GM23338 (cell line): ENCODE measurements around the gene LXN. TPM values are rescaled to one million over a fixed set of nuclear protein-coding genes. Genes with fewer than 3 reads are reported as not detected.

Source experiments
- ATAC-seq: fragments of 200-7000 bp; cut with Tn5 transposase; 3 replicates; pipeline ENCODE4 v1.9.1; 2020
- DNase-seq: peaks from one replicate; pipeline ENCODE4 v3.0.0-alpha.2; 2015; ENCODE audit warnings: low spot score
- H2AFZ ChIP-seq: fragments of 200-600 bp; sonication (generic); 2 replicates; pipeline ENCODE4 v1.8.0; 2016; ENCODE audit warnings: antibody characterized with exemption, mild to moderate bottlenecking, moderate library complexity
- H3F3A ChIP-seq: fragments of 200-600 bp; sonication (generic); replicated peaks from 2 replicates; pipeline ENCODE4 v1.8.0; 2017; ENCODE audit warnings: antibody characterized with exemption, mixed run types, low read depth
- H3K27ac ChIP-seq: fragments of 200-600 bp; sonication (generic); 2 replicates; pipeline ENCODE4 v1.6.1; 2016; ENCODE audit warnings: low read depth
- H3K27me3 ChIP-seq: fragments of 200-600 bp; sonication (generic); 2 replicates; pipeline ENCODE4 v1.8.0; 2016; ENCODE audit warnings: mild to moderate bottlenecking, mixed run types, moderate library complexity; ENCODE audit not compliant: insufficient read depth
- H3K36me3 ChIP-seq: fragments of 200-600 bp; sonication (generic); 2 replicates; pipeline ENCODE4 v1.8.0; 2016; ENCODE audit warnings: mild to moderate bottlenecking; ENCODE audit not compliant: insufficient read depth
- H3K4me1 ChIP-seq: fragments of 200-600 bp; sonication (generic); 2 replicates; pipeline ENCODE4 v1.8.0; 2016; ENCODE audit warnings: mild to moderate bottlenecking, moderate library complexity; ENCODE audit not compliant: insufficient read depth
- H3K4me2 ChIP-seq: fragments of 200-600 bp; sonication (generic); 2 replicates; pipeline ENCODE4 v1.7.1; 2017; ENCODE audit warnings: mixed run types
- H3K4me3 ChIP-seq: fragments of 200-600 bp; sonication (generic); 2 replicates; pipeline ENCODE4 v1.6.1; 2016; ENCODE audit warnings: mixed run types
- H3K79me2 ChIP-seq: fragments of 200-600 bp; sonication (generic); replicated peaks from 2 replicates; pipeline ENCODE4 v1.8.0; 2017; ENCODE audit warnings: mild to moderate bottlenecking; ENCODE audit not compliant: insufficient read depth
- H3K9me2 ChIP-seq: fragments of 200-600 bp; sonication (generic); 2 replicates; pipeline ENCODE4 v1.8.0; 2017; ENCODE audit not compliant: insufficient read depth
- H4K20me1 ChIP-seq: fragments of 200-600 bp; sonication (generic); replicated peaks from 2 replicates; pipeline ENCODE4 v1.8.0; 2017; ENCODE audit warnings: mild to moderate bottlenecking; ENCODE audit not compliant: insufficient read depth
- H3K27ac Mint-ChIP-seq: 2 replicates; pipeline ENCODE4 v1.8.0; 2020; ENCODE audit warnings: inconsistent platforms, mild to moderate bottlenecking, moderate library complexity, mixed read lengths
- H3K27me3 Mint-ChIP-seq: 3 replicates; pipeline ENCODE4 v1.8.0; 2022; ENCODE audit warnings: low read depth, mild to moderate bottlenecking, moderate library complexity, mixed read lengths, inconsistent platforms; ENCODE audit not compliant: insufficient read depth, poor library complexity
- H3K36me3 Mint-ChIP-seq: 3 replicates; pipeline ENCODE4 v1.8.0; 2021; ENCODE audit warnings: low read depth, mild to moderate bottlenecking, inconsistent platforms, moderate library complexity, mixed read lengths
- H3K4me1 Mint-ChIP-seq: 3 replicates; pipeline ENCODE4 v1.8.0; 2020; ENCODE audit warnings: mild to moderate bottlenecking, inconsistent platforms, mixed read lengths
- H3K4me3 Mint-ChIP-seq: 3 replicates; pipeline ENCODE4 v1.8.0; 2021; ENCODE audit warnings: moderate library complexity, mild to moderate bottlenecking, inconsistent platforms, mixed read lengths
- H3K9me3 Mint-ChIP-seq: 3 replicates; pipeline ENCODE4 v1.8.0; 2020; ENCODE audit warnings: moderate library complexity, mild to moderate bottlenecking, inconsistent platforms, mixed read lengths
- CREB1 ChIP-seq: fragments of 250-450 bp; sonication (Bioruptor Pico); IDR thresholded peaks from 2 replicates; pipeline ENCODE4 v1.5.0; 2020; ENCODE audit warnings: low read depth, mild to moderate bottlenecking, moderate library complexity
- EZH2 ChIP-seq: fragments of 200-600 bp; sonication (generic); IDR thresholded peaks from one replicate; pipeline ENCODE4 v1.8.0; 2017; ENCODE audit warnings: antibody characterized with exemption, mild to moderate bottlenecking, low read depth; ENCODE audit not compliant: unreplicated experiment
- EZH2phosphoT487 ChIP-seq: fragments of 200-600 bp; sonication (generic); IDR thresholded peaks from one replicate; pipeline ENCODE4 v1.8.1; 2018; ENCODE audit warnings: antibody characterized with exemption; ENCODE audit not compliant: unreplicated experiment
- JUNB ChIP-seq: IDR thresholded peaks from one replicate; pipeline ENCODE4 v1.6.1; 2016; ENCODE audit warnings: antibody characterized with exemption; ENCODE audit not compliant: unreplicated experiment
- NANOG ChIP-seq: IDR thresholded peaks from 2 replicates; pipeline ENCODE4 v1.6.1; 2016; ENCODE audit warnings: antibody characterized with exemption, borderline replicate concordance
- POLR2AphosphoS5 ChIP-seq: IDR thresholded peaks from 2 replicates; pipeline ENCODE4 v1.6.1; 2016; ENCODE audit warnings: antibody characterized with exemption, low read depth
- STAT1 ChIP-seq: IDR thresholded peaks from one replicate; pipeline ENCODE4 v1.6.1; 2016; ENCODE audit warnings: antibody characterized with exemption; ENCODE audit not compliant: unreplicated experiment
- ZNF114 ChIP-seq: fragments of 250-450 bp; sonication (Bioruptor Pico); IDR thresholded peaks from 2 replicates; pipeline ENCODE4 v1.5.0; 2020; ENCODE audit warnings: mild to moderate bottlenecking, moderate library complexity
- ZNF331 ChIP-seq: fragments of 250-450 bp; sonication (Bioruptor Pico); IDR thresholded peaks from 2 replicates; pipeline ENCODE4 v1.5.0; 2020; ENCODE audit warnings: low read depth, mild to moderate bottlenecking, moderate library complexity
- polyA plus RNA-seq: library from polyadenylated mRNA; unstranded; fragments of >200 nt; fragmentation: Nextera tagmentation; extraction: Ambion mirVana; gene quantifications from 2 replicates; pipeline ENCODE4 v1.2.1, GENCODE V29; 2016
- total RNA-seq: library from RNA; depleted of rRNA; stranded (reverse); fragments of >200 nt; shearing (Covaris generic); gene quantifications from 2 replicates; pipeline ENCODE4 v1.2.3, GENCODE V29; 2014
- TF ChIP-seq, protein P1 (sequence below): IDR thresholded peaks from one replicate; pipeline ENCODE4 v1.6.1; 2018; ENCODE audit warnings: antibody characterized with exemption; ENCODE audit not compliant: unreplicated experiment
- TF ChIP-seq, protein P2 (sequence below), 2 experiments: fragments of 200-600 bp in 1 of 2; sonication (generic) in 1 of 2; conservative IDR thresholded peaks; 2 replicates each; pipeline versions ENCODE4 v1.5.1 to v1.6.1; 2016 to 2017; ENCODE audit warnings: antibody characterized with exemption in 2 of 2, low read depth in 2 of 2, mild to moderate bottlenecking in 2 of 2, moderate library complexity in 1 of 2
- TF ChIP-seq, protein P3 (sequence below): IDR thresholded peaks from 2 replicates; pipeline ENCODE4 v1.6.1; 2016; ENCODE audit warnings: antibody characterized with exemption
- TF ChIP-seq, protein P4 (sequence below): fragments of 250-450 bp; sonication (Bioruptor Pico); IDR thresholded peaks from 2 replicates; pipeline ENCODE4 v1.5.0; 2020; ENCODE audit warnings: mild to moderate bottlenecking, moderate library complexity

LXN gene
- total and polyA plus RNA-seq, 2 experiments from 2014 or later = 5.6 to 10.0 TPM

DNA sequence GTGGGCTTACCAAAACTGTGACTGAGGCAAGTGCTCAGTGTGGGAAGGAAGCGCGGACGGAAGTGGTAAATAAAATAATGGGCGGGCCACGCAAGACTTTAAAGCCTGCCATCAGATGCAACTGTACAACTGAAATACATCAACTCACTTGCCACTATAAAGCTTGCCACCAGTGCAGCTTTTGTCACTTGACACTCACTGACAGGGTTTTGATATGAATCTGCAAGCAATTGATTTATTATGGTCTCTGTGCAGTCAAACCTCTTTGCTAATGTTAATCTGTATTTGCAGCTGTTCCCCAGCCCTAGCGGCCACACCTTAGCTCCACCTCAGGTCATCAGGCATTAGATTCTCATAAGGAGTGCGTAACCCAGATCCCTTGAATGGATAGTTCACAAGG lies 30.4 kb downstream of the LXN start:
- ATAC-seq = no peak

More for the DNA sequence above, 30.4 kb downstream of the LXN start:
- Mint-ChIP-seq H3K27ac (no peak overlapping the region), H3K36me3 (peaks cover 7% of the 10 kb centered on the region; the same call in 2 of the 3 replicates), H3K9me3 (no peaks in the 10 kb centered on the region; the same call in 2 of the 3 replicates), H3K4me1 (peaks cover 5% of the 10 kb centered on the region; the same call in 2 of the 3 replicates), H3K4me3 (no peak overlapping the region), H3K27me3 (no peaks in the 10 kb centered on the region)
- H2AFZ ChIP-seq = no peak overlapping the region
- H3K9me2 ChIP-seq = no peaks in the 10 kb centered on the region
- H4K20me1 ChIP-seq = 0 out of 2 replicates have a peak, but pooled peaks cover 3% of the 10 kb centered on the region
- no peak for DNase-seq
- H3K4me2 ChIP-seq = no peak overlapping the region
- H3F3A ChIP-seq = no peaks in the 10 kb centered on the region
- H3K27ac ChIP-seq = no peak overlapping the region
- H3K27me3 ChIP-seq = no peaks in the 10 kb centered on the region
- peaks cover 3% of the 10 kb centered on the region; the same call in 1 of the 2 replicates for H3K36me3 ChIP-seq
- peaks cover 4% of the 10 kb centered on the region; the same call in 1 of the 2 replicates for H3K4me1 ChIP-seq
- H3K79me2 ChIP-seq = peaks cover 25% of the 10 kb centered on the region
- no peak for TF ChIP-seq EZH2
- TF ChIP-seq, protein P1, sequence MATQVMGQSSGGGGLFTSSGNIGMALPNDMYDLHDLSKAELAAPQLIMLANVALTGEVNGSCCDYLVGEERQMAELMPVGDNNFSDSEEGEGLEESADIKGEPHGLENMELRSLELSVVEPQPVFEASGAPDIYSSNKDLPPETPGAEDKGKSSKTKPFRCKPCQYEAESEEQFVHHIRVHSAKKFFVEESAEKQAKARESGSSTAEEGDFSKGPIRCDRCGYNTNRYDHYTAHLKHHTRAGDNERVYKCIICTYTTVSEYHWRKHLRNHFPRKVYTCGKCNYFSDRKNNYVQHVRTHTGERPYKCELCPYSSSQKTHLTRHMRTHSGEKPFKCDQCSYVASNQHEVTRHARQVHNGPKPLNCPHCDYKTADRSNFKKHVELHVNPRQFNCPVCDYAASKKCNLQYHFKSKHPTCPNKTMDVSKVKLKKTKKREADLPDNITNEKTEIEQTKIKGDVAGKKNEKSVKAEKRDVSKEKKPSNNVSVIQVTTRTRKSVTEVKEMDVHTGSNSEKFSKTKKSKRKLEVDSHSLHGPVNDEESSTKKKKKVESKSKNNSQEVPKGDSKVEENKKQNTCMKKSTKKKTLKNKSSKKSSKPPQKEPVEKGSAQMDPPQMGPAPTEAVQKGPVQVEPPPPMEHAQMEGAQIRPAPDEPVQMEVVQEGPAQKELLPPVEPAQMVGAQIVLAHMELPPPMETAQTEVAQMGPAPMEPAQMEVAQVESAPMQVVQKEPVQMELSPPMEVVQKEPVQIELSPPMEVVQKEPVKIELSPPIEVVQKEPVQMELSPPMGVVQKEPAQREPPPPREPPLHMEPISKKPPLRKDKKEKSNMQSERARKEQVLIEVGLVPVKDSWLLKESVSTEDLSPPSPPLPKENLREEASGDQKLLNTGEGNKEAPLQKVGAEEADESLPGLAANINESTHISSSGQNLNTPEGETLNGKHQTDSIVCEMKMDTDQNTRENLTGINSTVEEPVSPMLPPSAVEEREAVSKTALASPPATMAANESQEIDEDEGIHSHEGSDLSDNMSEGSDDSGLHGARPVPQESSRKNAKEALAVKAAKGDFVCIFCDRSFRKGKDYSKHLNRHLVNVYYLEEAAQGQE = no peak
- no peak for TF ChIP-seq EZH2phosphoT487
- TF ChIP-seq CREB1 (CRISPR knock-in tag) = no peak
- TF ChIP-seq, protein P2, sequence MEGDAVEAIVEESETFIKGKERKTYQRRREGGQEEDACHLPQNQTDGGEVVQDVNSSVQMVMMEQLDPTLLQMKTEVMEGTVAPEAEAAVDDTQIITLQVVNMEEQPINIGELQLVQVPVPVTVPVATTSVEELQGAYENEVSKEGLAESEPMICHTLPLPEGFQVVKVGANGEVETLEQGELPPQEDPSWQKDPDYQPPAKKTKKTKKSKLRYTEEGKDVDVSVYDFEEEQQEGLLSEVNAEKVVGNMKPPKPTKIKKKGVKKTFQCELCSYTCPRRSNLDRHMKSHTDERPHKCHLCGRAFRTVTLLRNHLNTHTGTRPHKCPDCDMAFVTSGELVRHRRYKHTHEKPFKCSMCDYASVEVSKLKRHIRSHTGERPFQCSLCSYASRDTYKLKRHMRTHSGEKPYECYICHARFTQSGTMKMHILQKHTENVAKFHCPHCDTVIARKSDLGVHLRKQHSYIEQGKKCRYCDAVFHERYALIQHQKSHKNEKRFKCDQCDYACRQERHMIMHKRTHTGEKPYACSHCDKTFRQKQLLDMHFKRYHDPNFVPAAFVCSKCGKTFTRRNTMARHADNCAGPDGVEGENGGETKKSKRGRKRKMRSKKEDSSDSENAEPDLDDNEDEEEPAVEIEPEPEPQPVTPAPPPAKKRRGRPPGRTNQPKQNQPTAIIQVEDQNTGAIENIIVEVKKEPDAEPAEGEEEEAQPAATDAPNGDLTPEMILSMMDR (conservative IDR thresholded peaks at IDR 0.05; ENCODE audit: low read depth in 2 of 2) = no peak
- TF ChIP-seq POLR2AphosphoS5 = no peak
- TF ChIP-seq JUNB = no peak
- TF ChIP-seq NANOG = no peak
- TF ChIP-seq STAT1 = no peak
- TF ChIP-seq ZNF331 = no peak
- TF ChIP-seq, protein P3, sequence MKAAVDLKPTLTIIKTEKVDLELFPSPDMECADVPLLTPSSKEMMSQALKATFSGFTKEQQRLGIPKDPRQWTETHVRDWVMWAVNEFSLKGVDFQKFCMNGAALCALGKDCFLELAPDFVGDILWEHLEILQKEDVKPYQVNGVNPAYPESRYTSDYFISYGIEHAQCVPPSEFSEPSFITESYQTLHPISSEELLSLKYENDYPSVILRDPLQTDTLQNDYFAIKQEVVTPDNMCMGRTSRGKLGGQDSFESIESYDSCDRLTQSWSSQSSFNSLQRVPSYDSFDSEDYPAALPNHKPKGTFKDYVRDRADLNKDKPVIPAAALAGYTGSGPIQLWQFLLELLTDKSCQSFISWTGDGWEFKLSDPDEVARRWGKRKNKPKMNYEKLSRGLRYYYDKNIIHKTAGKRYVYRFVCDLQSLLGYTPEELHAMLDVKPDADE = no peak
- TF ChIP-seq, protein P4, sequence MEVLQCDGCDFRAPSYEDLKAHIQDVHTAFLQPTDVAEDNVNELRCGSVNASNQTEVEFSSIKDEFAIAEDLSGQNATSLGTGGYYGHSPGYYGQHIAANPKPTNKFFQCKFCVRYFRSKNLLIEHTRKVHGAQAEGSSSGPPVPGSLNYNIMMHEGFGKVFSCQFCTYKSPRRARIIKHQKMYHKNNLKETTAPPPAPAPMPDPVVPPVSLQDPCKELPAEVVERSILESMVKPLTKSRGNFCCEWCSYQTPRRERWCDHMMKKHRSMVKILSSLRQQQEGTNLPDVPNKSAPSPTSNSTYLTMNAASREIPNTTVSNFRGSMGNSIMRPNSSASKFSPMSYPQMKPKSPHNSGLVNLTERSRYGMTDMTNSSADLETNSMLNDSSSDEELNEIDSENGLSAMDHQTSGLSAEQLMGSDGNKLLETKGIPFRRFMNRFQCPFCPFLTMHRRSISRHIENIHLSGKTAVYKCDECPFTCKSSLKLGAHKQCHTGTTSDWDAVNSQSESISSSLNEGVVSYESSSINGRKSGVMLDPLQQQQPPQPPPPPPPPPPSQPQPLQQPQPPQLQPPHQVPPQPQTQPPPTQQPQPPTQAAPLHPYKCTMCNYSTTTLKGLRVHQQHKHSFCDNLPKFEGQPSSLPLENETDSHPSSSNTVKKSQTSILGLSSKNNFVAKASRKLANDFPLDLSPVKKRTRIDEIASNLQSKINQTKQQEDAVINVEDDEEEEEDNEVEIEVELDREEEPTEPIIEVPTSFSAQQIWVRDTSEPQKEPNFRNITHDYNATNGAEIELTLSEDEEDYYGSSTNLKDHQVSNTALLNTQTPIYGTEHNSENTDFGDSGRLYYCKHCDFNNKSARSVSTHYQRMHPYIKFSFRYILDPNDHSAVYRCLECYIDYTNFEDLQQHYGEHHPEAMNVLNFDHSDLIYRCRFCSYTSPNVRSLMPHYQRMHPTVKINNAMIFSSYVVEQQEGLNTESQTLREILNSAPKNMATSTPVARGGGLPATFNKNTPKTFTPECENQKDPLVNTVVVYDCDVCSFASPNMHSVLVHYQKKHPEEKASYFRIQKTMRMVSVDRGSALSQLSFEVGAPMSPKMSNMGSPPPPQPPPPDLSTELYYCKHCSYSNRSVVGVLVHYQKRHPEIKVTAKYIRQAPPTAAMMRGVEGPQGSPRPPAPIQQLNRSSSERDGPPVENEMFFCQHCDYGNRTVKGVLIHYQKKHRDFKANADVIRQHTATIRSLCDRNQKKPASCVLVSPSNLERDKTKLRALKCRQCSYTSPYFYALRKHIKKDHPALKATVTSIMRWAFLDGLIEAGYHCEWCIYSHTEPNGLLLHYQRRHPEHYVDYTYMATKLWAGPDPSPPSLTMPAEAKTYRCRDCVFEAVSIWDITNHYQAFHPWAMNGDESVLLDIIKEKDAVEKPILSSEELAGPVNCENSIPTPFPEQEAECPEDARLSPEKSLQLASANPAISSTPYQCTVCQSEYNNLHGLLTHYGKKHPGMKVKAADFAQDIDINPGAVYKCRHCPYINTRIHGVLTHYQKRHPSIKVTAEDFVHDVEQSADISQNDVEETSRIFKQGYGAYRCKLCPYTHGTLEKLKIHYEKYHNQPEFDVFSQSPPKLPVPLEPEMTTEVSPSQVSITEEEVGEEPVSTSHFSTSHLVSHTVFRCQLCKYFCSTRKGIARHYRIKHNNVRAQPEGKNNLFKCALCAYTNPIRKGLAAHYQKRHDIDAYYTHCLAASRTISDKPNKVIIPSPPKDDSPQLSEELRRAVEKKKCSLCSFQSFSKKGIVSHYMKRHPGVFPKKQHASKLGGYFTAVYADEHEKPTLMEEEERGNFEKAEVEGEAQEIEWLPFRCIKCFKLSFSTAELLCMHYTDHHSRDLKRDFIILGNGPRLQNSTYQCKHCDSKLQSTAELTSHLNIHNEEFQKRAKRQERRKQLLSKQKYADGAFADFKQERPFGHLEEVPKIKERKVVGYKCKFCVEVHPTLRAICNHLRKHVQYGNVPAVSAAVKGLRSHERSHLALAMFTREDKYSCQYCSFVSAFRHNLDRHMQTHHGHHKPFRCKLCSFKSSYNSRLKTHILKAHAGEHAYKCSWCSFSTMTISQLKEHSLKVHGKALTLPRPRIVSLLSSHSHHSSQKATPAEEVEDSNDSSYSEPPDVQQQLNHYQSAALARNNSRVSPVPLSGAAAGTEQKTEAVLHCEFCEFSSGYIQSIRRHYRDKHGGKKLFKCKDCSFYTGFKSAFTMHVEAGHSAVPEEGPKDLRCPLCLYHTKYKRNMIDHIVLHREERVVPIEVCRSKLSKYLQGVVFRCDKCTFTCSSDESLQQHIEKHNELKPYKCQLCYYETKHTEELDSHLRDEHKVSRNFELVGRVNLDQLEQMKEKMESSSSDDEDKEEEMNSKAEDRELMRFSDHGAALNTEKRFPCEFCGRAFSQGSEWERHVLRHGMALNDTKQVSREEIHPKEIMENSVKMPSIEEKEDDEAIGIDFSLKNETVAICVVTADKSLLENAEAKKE (CRISPR knock-in tag) = no peak
- TF ChIP-seq ZNF114 = no peak
- no peak overlapping the region for H3K4me3 ChIP-seq
